Adrenal gland (tissue), 5 donors: ENCODE measurements around the gene INCENP.

Experiments used
- POLR2A ChIP-seq, 2 donors: fragments of 450-650 bp; IDR thresholded peaks; one replicate each; pipeline ENCODE4 v1.6.1; 2017; ENCODE audit warnings: antibody characterized with exemption in 2 of 2, mild to moderate bottlenecking in 2 of 2, moderate library complexity in 1 of 2
- TF ChIP-seq, protein P1 (sequence below), 6 experiments: fragments of 450-650 bp in 4 of 6; fragments of 200-600 bp in 2 of 6; sonication (generic) in 1 of 6; IDR thresholded peaks; 1 replicate in 5 of 6; 2 replicates in 1 of 6; pipeline versions ENCODE4 v1.5.1 to v1.8.0; 2016 to 2021; ENCODE audit warnings: antibody characterized with exemption in 6 of 6, mild to moderate bottlenecking in 2 of 6, moderate library complexity in 1 of 6
- donor health status: DM: no; HTN: no; CAD: no.

DNA sequence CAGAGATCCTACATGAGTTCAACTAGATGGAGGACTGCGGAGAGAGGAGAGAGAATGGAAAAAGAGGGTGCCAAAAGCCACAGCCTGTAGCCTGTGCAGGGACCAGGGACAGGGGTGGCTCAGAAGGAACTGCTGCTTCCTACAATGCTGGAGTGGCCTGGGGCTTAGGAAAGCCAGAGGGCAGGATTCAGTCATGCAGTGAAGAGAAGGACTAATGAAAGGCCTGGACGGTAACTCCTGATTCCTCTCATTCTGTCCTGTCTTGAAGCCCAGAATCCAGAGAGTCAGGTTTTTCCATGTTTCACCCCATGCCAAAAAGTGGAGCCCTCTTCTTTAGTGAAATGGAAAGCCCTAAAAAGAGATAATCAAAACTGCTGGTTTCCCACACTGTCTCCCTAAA, 48.4 kb upstream of the INCENP start:
- TF ChIP-seq, protein P1, sequence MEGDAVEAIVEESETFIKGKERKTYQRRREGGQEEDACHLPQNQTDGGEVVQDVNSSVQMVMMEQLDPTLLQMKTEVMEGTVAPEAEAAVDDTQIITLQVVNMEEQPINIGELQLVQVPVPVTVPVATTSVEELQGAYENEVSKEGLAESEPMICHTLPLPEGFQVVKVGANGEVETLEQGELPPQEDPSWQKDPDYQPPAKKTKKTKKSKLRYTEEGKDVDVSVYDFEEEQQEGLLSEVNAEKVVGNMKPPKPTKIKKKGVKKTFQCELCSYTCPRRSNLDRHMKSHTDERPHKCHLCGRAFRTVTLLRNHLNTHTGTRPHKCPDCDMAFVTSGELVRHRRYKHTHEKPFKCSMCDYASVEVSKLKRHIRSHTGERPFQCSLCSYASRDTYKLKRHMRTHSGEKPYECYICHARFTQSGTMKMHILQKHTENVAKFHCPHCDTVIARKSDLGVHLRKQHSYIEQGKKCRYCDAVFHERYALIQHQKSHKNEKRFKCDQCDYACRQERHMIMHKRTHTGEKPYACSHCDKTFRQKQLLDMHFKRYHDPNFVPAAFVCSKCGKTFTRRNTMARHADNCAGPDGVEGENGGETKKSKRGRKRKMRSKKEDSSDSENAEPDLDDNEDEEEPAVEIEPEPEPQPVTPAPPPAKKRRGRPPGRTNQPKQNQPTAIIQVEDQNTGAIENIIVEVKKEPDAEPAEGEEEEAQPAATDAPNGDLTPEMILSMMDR (IDR thresholded peaks at IDR 0.05) = no peak
- TF ChIP-seq POLR2A (IDR thresholded peaks at IDR 0.05) = no peak
